SK-N-DZ (cell line): Measurements from ENCODE around the gene NPIPB13. TPM values are rescaled to one million over a fixed set of nuclear protein-coding genes. Genes with fewer than 3 reads are reported as not detected.
"Not testable (repeated sequence)": the region's sequence is repeated elsewhere in the genome, so short reads cannot be mapped to it uniquely, and the experiment has no call there.

Experiments used
- DNase-seq: peaks from one replicate; pipeline ENCODE4 v3.0.0-alpha.2; 2015; ENCODE audit warnings: low spot score
- polyA plus RNA-seq, 2 experiments: library from polyadenylated mRNA; depleted of rRNA; stranded (reverse); fragments of >200 nt; gene quantifications; 2 replicates each; pipeline ENCODE4 v1.2.3, GENCODE V29; 2014
- small RNA-seq, 2 experiments: library from RNA; depleted of rRNA; stranded (forward); fragments of <200 nt; gene quantifications; one replicate each; pipeline ENCODE3, GENCODE V24; 2014

Gene NPIPB13
- 0.21 and 1.6 TPM in 2 replicates for polyA plus RNA-seq (2014; cell fraction: cytosol; rRNA removed)
- polyA plus RNA-seq (2014; cell fraction: nucleus; rRNA removed) = 5.4 TPM in 2 replicates

GRCh38 chr16:30248379-30248778 is at the start of gene NPIPB13:
Gene NPIPB13, minus strand, starts transcription at chr16:30248479. Its CDS starts 2,906 bp downstream, at chr16:30245573.
- not testable (repeated sequence) for DNase-seq

GRCh38 chr16:30282357-30282756 is 34.1 kb upstream of the NPIPB13 start:
- not testable (repeated sequence) for DNase-seq

- DNase-seq = not testable (repeated sequence)
Measured at GRCh38 chr16:30278523-30278922, 30.2 kb upstream of the NPIPB13 start.

- DNase-seq = not testable (repeated sequence)
Measured at GRCh38 chr16:30217082-30217481, 31.2 kb downstream of the NPIPB13 start.

GRCh38 chr16:30211414-30211813 is 36.9 kb downstream of the NPIPB13 start:
- not testable (repeated sequence) for DNase-seq

- DNase-seq = not testable (repeated sequence)
Measured at GRCh38 chr16:30209032-30209431, 39.2 kb downstream of the NPIPB13 start.

GRCh38 chr16:30207063-30207704 is 41.1 kb downstream of the NPIPB13 start:
- not testable (repeated sequence) for DNase-seq

GRCh38 chr16:30206252-30206651 is 42.0 kb downstream of the NPIPB13 start:
- DNase-seq = not testable (repeated sequence)

GRCh38 chr16:30205541-30206236 is 42.6 kb downstream of the NPIPB13 start:
- DNase-seq = not testable (repeated sequence)

GRCh38 chr16:30199608-30200343 is 48.5 kb downstream of the NPIPB13 start:
- DNase-seq = not testable (repeated sequence)

GRCh38 chr16:30199049-30199448 is 49.2 kb downstream of the NPIPB13 start, which contains the start of gene SULT1A3:
Gene SULT1A3, plus strand, starts transcription at chr16:30199255. Its CDS starts 1,474 bp downstream, at chr16:30200729.
- not testable (repeated sequence) for DNase-seq

Small RNAs within 50 kb of the gene (small RNA-seq; reads per million reads assigned to genes)
- gene AC106782.4 = 0 reads per million in 2 experiments
